LNCaP clone FGC (cell line): ENCODE results near the gene UBE2L6.
"Not testable (repeated sequence)": the region's sequence is repeated elsewhere in the genome, so short reads cannot be mapped to it uniquely, and the experiment has no call there.

ENCODE experiments used
- DNase-seq: peaks from one replicate; pipeline ENCODE4 v3.0.0-alpha.2; 2011; ENCODE audit warnings: low read depth
- H3K4me3 ChIP-seq: 2 replicates; pipeline ENCODE4 v1.5.1; 2011; ENCODE audit warnings: mild to moderate bottlenecking, low read depth, low read length, control low read depth
- TF ChIP-seq, protein P1 (sequence below): IDR thresholded peaks from 2 replicates; pipeline ENCODE4 v1.5.1; 2012; ENCODE audit warnings: mild to moderate bottlenecking; ENCODE audit not compliant: control insufficient read depth, insufficient read depth; ENCODE audit errors: extremely low read depth

Gene UBE2L6

DNA sequence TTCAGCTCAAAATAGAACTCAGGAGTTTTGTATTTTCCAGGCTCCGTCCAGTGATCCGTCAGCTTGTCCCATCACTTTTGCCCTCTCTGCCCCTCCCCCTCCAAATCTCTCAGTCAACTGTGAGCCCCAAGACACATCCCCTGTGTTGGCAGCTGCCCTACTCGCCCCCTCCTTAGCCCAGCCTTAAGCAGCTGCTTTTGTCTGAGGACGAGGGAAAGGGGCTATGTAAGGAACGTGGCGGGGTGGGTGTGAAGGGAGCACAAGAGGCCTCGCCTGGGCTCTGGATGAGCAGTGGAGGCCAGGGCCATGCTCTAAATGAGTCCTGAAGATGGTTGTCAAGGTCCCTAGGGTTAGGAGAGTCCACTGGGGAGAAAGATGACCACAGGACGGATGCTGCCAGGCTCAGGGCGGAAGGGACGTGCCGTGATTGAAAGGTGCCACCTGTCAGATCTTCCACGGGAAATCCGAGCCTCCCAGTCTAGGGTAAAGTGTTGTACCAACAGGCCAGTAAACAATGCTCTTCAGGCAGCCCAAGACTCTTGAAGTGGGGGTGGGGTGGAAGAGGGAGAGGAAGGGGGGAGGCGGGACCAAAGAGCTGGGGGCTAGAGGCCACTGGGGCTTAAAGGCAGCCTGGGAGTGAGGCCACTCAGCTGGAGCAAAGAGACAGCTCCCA lies 30.4 kb downstream of the UBE2L6 start, which contains the start of gene SMTNL1:
SMTNL1 (plus strand) TSS at position 649 of the 673 bp plus-strand sequence. CDS start 5,048 bp downstream, outside the sequence.
- TF ChIP-seq, protein P1, sequence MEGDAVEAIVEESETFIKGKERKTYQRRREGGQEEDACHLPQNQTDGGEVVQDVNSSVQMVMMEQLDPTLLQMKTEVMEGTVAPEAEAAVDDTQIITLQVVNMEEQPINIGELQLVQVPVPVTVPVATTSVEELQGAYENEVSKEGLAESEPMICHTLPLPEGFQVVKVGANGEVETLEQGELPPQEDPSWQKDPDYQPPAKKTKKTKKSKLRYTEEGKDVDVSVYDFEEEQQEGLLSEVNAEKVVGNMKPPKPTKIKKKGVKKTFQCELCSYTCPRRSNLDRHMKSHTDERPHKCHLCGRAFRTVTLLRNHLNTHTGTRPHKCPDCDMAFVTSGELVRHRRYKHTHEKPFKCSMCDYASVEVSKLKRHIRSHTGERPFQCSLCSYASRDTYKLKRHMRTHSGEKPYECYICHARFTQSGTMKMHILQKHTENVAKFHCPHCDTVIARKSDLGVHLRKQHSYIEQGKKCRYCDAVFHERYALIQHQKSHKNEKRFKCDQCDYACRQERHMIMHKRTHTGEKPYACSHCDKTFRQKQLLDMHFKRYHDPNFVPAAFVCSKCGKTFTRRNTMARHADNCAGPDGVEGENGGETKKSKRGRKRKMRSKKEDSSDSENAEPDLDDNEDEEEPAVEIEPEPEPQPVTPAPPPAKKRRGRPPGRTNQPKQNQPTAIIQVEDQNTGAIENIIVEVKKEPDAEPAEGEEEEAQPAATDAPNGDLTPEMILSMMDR = no peak
- DNase-seq = no peak
- no peak within 1 kb of the TSS for H3K4me3 ChIP-seq

DNA sequence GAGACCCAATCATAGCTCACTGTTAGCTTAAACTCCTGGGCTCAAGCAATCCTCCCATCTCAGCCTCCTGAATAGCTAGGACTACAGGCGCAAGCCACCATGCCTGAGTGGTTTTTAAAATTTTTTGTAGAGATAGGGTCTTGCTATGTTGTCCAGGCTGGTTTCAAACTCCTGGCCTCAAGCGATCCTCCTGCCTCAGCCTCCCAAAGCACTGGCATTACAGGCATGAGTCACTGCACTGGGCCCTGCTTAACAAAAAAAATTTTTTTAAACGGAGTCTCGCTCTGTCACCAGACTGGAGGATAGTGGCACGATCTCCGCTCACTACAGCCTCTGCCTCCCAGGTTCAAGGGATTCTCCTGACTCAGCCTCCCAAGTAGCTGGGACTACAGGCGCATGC lies 33.0 kb downstream of the UBE2L6 start:
- not testable (repeated sequence) for DNase-seq, H3K4me3 ChIP-seq

DNA sequence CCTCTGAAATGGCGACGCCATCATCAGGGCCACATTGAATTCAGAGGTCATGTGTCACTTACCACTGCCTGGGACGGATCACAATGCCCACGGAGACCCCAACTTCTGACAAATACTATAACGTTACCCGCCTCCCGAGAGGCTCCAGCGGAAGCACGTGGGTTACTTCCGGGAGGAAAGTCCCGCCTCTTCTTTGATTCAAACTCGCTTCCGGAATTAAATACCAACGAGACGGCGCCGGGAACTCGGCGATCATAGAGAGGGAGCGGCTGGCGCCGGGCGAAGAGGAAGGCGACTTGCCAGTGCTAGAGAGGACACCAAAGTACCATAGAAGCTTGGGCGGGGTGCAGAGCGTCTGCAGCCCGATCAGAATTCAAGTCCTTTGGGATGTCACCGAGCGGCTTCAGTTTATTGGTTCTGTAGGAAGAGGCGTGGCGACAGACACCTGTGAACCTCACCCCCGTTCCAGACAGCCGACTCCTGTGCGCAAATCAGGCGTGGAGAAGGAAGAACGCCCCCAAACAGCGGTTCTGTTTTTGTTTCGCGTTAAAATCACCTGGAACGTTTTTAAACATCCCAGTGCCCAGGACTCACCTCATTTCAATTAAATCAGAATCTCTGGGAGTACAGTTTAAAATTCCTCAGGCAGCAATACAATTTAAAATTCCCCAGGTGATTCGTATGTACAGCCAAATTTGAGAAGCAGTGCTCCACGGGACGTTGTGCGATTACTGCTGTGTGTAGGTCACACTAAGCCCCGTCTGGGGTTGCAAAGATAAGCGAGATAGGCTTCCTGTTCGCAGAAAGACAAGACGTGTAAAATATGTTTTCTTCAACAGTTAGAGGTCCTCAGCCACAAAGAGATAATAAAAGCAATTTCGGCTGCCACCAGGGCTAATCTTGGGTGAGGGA lies 36.6 kb downstream of the UBE2L6 start, which contains the start of gene TIMM10:
TIMM10 (minus strand) TSS at position 159 of the 912 bp plus-strand sequence. CDS start 565 bp downstream, outside the sequence.
- peak; percentile 99 for DNase-seq

DNA sequence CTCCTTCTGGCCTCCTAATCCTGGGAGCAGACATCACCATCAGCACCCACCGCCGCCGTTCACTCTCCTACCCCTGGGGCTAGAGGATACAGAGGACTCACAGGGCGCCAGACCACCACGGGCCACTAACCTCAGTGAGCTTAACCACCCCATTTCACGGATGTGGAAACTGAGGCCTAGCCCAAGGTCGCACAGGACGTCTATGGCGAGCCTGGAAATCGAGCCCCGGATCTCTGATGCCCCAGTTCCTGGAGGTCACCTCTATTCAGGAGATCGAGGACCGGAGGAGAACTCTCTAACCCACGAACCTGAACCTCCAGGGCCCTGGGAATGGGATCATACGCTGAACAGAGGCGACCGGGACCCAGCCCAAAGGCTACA lies 37.3 kb downstream of the UBE2L6 start:
- TF ChIP-seq, protein P1 = no peak
- no peak for DNase-seq
- H3K4me3 ChIP-seq = peak overlapping the region; percentile 98

More for the DNA sequence above, 36.6 kb downstream of the UBE2L6 start, which contains the start of gene TIMM10:
- TF ChIP-seq, protein P1 = no peak
- H3K4me3 ChIP-seq = peak within 1 kb of the TSS; percentile 98

DNA sequence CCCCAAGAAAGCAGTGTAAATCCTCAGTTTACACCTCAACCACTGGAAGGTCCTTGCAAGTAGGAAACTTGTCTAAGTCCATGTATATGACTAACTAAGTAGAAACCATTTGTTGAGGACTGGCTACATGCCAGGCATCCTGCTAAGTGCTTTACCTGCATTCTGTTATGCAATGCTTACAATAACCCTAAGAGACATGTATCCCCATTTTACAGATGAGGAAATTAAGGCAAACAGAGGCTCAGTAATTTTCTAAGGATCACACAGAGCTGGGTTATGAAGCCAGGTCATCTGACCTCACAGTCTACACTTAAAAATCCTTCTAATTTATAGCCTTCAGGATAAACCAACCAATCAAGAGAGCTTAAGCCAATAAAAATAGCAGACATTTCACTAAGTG lies 38.5 kb downstream of the UBE2L6 start:
- DNase-seq = no peak
- TF ChIP-seq, protein P1 = no peak
- no peak overlapping the region; the same call in 1 of the 2 replicates for H3K4me3 ChIP-seq

DNA sequence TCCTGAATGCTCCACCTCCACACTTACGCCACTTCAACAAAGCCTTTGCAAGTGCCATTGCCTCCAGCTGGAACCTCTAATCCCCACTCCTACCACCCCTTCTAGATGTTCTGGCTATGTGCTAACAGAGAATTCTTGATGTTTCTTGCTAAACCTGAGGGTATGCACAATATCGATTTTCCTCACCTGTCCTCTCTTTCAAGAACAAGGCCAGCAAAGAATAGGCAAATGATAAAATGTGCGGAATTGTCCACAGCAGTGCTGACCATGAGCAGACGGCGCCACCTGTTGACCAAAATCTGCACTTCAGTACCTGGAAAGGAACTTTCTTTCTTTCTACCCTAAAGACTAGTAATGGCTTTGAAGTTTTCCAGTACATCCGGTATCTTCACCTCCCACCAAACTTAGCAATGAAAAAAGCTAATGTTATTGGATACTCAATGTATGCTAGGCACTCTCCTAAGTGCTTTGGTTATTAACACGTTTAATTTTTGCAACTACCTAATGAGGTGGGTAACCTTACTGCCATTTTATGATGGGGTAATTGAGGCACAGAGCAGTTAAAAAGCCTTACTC lies 40.3 kb downstream of the UBE2L6 start:
- TF ChIP-seq, protein P1 = peak; percentile 96
- no peak for DNase-seq
- H3K4me3 ChIP-seq = no peak overlapping the region

DNA sequence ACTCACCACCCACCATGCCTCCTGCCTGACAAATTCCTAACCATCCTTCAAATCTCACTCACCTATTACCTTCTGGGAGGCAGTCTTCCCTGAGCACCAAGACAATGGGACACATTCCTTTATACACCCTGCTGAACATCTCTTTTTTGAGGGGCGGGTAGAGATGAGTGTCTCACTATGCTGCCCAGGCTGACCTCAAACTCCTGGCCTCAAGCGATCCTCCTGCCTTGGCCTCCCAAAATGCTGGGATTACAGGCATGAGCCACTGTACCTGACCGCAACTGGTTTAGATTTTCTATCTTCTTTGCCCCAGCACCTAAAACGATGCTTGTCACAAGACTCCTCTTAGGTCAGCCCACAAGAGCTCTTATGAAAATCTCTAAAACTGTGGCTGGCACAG lies 44.1 kb downstream of the UBE2L6 start:
- TF ChIP-seq, protein P1 = no peak
- no peak for DNase-seq
- no peak overlapping the region for H3K4me3 ChIP-seq
